ENCODE data around the gene DENND6A. TPM values are rescaled to one million over a fixed set of nuclear protein-coding genes. Genes with fewer than 3 reads are reported as not detected.

The DENND6A gene
- total and polyA plus RNA-seq, 2 of the 13 experiments (the other 11 are each of a cell fraction or from before 2014, with no cell fraction given): 9.4 to 11.1 TPM

DNA sequence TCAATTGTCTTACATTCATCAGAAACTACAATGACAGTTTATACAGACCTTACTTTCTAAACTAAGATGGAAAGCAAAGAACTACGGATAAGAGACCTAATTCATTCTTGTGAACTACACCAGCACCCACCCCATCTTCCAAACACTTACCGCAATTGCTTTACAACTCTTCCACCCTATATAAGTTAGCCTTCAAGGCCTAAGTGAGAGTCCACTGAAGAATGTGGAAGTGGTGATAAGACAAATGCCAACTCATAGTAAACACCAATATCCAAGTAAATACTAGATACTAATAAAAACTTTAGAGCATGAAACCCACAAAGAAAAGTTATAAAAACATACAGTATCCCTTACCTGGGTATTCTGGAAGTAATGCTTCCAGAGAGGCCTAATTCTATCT, 109.3 kb downstream of the DENND6A start:
- ChIA-PET POLR2A (no interaction called here), CTCF (ENCODE audit: low intra/inter-chr PET ratio, low total read pairs) (no interaction called here)
- peaks cover 67% of the 10 kb centered on the region for H4K20me1 ChIP-seq (ENCODE audit: insufficient read depth, low read length)
- no peak overlapping the region for H2AFZ ChIP-seq (ENCODE audit: low read length)
- in situ Hi-C loops (cut with HindIII; ENCODE audit: extremely low pct_ligation_motif_present, low pct_unique_long_range_greater_than_20kb) (no loop called here), intact Hi-C loops (cut with micrococcal nuclease; ENCODE audit: unreplicated experiment) (loop anchor here (2.0 kb wide), 1 partner anchor 187 kb away; no protein-coding TSS in a partner anchor)
- WGBS (ENCODE audit: low lambda C conversion rate): 93% methylated on average over 2 of the region's 2 CpGs
- H3K4me2 ChIP-seq (ENCODE audit: low read depth, low read length): no peak overlapping the region
- no peak for FAIRE-seq
- BruUV-seq (replicated peaks): TSS peak; percentile 6
- no peak overlapping the region for H3K4me3 ChIP-seq (replicated peaks in 1 of 3; ENCODE audit: insufficient read depth in 1 of 3, low read depth in 2 of 3, low read length in 3 of 3)
- peaks cover 90% of the 10 kb centered on the region for H3K79me2 ChIP-seq (ENCODE audit: insufficient read depth, low read length)
- no peaks in the 10 kb centered on the region for H3K9me3 ChIP-seq (ENCODE audit: low read length)
- ATAC-seq: no peak
- H3K9ac ChIP-seq (ENCODE audit: insufficient read depth, low read depth, low read length): no peak overlapping the region
- no peak overlapping the region for H3K27ac ChIP-seq (ENCODE audit: extremely low read length, insufficient read depth, low read length)
- no peak for DNase-seq (ENCODE audit: low spot score)
- TF ChIP-seq BRD4 (CRISPR knock-in tag; IDR thresholded peaks at IDR 0.05) (no peak), ZNF333 (CRISPR knock-in tag; IDR thresholded peaks at IDR 0.05; ENCODE audit: borderline replicate concordance) (no peak), ZNF747 (CRISPR knock-in tag; IDR thresholded peaks at IDR 0.05; ENCODE audit: borderline replicate concordance) (no peak), ZNF878 (CRISPR knock-in tag; IDR thresholded peaks at IDR 0.05) (no peak), HIVEP1 (CRISPR knock-in tag; IDR thresholded peaks at IDR 0.05) (no peak), REXO4 (CRISPR knock-in tag; IDR thresholded peaks at IDR 0.05; ENCODE audit: borderline replicate concordance) (no peak), CREB1 (IDR thresholded peaks at IDR 0.05) (no peak), CREB1 (CRISPR knock-in tag; IDR thresholded peaks at IDR 0.05) (no peak), SMAD3 (CRISPR knock-in tag; IDR thresholded peaks at IDR 0.05) (no peak), YEATS4 (CRISPR knock-in tag; IDR thresholded peaks at IDR 0.05; ENCODE audit: borderline replicate concordance) (no peak), ELF1 (CRISPR knock-in tag; IDR thresholded peaks at IDR 0.05) (no peak), ZZZ3 (CRISPR knock-in tag; IDR thresholded peaks at IDR 0.05; ENCODE audit: borderline replicate concordance) (no peak), ZNF451 (CRISPR knock-in tag; IDR thresholded peaks at IDR 0.05) (no peak), JDP2 (CRISPR knock-in tag; IDR thresholded peaks at IDR 0.05; ENCODE audit: borderline replicate concordance) (no peak), NFE2L2 (IDR thresholded peaks at IDR 0.05; ENCODE audit: low read length) (no peak), ZNF256 (CRISPR knock-in tag; conservative IDR thresholded peaks at IDR 0.05) (no peak), JARID2 (CRISPR knock-in tag; IDR thresholded peaks at IDR 0.05; ENCODE audit: insufficient replicate concordance) (no peak)
- TF ChIP-seq, protein P1, sequence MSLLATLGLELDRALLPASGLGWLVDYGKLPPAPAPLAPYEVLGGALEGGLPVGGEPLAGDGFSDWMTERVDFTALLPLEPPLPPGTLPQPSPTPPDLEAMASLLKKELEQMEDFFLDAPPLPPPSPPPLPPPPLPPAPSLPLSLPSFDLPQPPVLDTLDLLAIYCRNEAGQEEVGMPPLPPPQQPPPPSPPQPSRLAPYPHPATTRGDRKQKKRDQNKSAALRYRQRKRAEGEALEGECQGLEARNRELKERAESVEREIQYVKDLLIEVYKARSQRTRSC (CRISPR knock-in tag; IDR thresholded peaks at IDR 0.05; ENCODE audit: low read depth): no peak
- TF ChIP-seq, protein P2, sequence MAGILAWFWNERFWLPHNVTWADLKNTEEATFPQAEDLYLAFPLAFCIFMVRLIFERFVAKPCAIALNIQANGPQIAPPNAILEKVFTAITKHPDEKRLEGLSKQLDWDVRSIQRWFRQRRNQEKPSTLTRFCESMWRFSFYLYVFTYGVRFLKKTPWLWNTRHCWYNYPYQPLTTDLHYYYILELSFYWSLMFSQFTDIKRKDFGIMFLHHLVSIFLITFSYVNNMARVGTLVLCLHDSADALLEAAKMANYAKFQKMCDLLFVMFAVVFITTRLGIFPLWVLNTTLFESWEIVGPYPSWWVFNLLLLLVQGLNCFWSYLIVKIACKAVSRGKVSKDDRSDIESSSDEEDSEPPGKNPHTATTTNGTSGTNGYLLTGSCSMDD (CRISPR knock-in tag; IDR thresholded peaks at IDR 0.05): no peak
- TF ChIP-seq, protein P3, sequence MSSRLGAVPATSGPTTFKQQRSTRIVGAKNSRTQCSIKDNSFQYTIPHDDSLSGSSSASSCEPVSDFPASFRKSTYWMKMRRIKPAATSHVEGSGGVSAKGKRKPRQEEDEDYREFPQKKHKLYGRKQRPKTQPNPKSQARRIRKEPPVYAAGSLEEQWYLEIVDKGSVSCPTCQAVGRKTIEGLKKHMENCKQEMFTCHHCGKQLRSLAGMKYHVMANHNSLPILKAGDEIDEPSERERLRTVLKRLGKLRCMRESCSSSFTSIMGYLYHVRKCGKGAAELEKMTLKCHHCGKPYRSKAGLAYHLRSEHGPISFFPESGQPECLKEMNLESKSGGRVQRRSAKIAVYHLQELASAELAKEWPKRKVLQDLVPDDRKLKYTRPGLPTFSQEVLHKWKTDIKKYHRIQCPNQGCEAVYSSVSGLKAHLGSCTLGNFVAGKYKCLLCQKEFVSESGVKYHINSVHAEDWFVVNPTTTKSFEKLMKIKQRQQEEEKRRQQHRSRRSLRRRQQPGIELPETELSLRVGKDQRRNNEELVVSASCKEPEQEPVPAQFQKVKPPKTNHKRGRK (CRISPR knock-in tag; IDR thresholded peaks at IDR 0.05): no peak
- H3K4me1 ChIP-seq (ENCODE audit: insufficient read depth, low read length): no peaks in the 10 kb centered on the region
- peaks cover 4 to 62% of the 10 kb centered on the region in 2 experiments for H3K36me3 ChIP-seq (replicated peaks in 1 of 2; ENCODE audit: control insufficient read depth in 1 of 2, insufficient read depth in 2 of 2, low read length in 2 of 2)
- no peaks in the 10 kb centered on the region for H3K27me3 ChIP-seq (ENCODE audit: control insufficient read depth in 1 of 2, insufficient read depth in 2 of 2, low read length in 2 of 2)
